OCI-LY7 (cell line): ENCODE results near the gene UBAP2. TPM values are rescaled to one million over a fixed set of nuclear protein-coding genes. Genes with fewer than 3 reads are reported as not detected.

Source experiments
- BruUV-seq: library from RNA; stranded (reverse); fragments of 400-500 nt; replicated peaks from 2 replicates; lab custom pipeline; 2021; lab: Mats Ljungman, UMichigan
- CTCF ChIA-PET: fragments of 300-600 bp; sonication (Branson Sonifier 250); formaldehyde crosslinking; loops from one replicate; lab custom pipeline; 2022; ENCODE audit warnings: antibody characterized with exemption; ENCODE audit not compliant: unreplicated experiment; lab: Charles Lee
- POLR2A ChIA-PET: fragments of 300-600 bp; sonication (Branson Sonifier 250); formaldehyde crosslinking; loops from one replicate; lab custom pipeline; 2022; ENCODE audit warnings: antibody characterized with exemption; lab: Charles Lee
- DNase-seq: peaks from one replicate; pipeline ENCODE4 v3.0.0-alpha.2; 2015; ENCODE audit warnings: low spot score
- H2AFZ ChIP-seq: fragments of 200-600 bp; sonication (generic), shearing (Covaris generic); 2 replicates; pipeline ENCODE4 v1.6.1; 2014; ENCODE audit warnings: mild to moderate bottlenecking, antibody characterized with exemption, low read length, moderate library complexity
- H3K27ac ChIP-seq: fragments of 200-600 bp; sonication (generic); 2 replicates; pipeline ENCODE4 v1.5.1; 2014; ENCODE audit warnings: mixed run types, low read depth, mild to moderate bottlenecking, moderate library complexity, low read length, inconsistent platforms; ENCODE audit not compliant: poor library complexity, severe bottlenecking
- H3K36me3 ChIP-seq: fragments of 200-600 bp; sonication (generic); 2 replicates; pipeline ENCODE4 v1.6.1; 2014; ENCODE audit warnings: mild to moderate bottlenecking, antibody characterized with exemption, low read length, moderate library complexity, mixed read lengths; ENCODE audit not compliant: insufficient read depth
- H3K4me1 ChIP-seq: fragments of 200-600 bp; sonication (generic); 2 replicates; pipeline ENCODE4 v1.5.1; 2014; ENCODE audit warnings: mild to moderate bottlenecking, low read length; ENCODE audit not compliant: insufficient read depth, poor library complexity, severe bottlenecking
- H3K4me2 ChIP-seq: fragments of 200-600 bp; sonication (generic); 2 replicates; pipeline ENCODE4 v1.6.1; 2014; ENCODE audit warnings: mild to moderate bottlenecking, low read length
- H3K4me3 ChIP-seq: fragments of 200-600 bp; sonication (generic); 2 replicates; pipeline ENCODE4 v1.5.1; 2014; ENCODE audit warnings: mild to moderate bottlenecking, low read depth, low read length; ENCODE audit not compliant: poor library complexity, severe bottlenecking
- H3K79me2 ChIP-seq: fragments of 200-600 bp; sonication (generic); 2 replicates; pipeline ENCODE4 v1.6.1; 2016; ENCODE audit warnings: low read depth, mild to moderate bottlenecking, low read length, moderate library complexity, mixed read lengths; ENCODE audit not compliant: insufficient read depth
- H3K9me2 ChIP-seq: fragments of 200-600 bp; sonication (generic); 2 replicates; pipeline ENCODE4 v1.6.1; 2016; ENCODE audit warnings: mild to moderate bottlenecking, low read length, mixed read lengths; ENCODE audit not compliant: insufficient read depth
- H3K9me3 ChIP-seq: fragments of 200-600 bp; sonication (generic); 2 replicates; pipeline ENCODE4 v1.6.1; 2014; ENCODE audit warnings: mild to moderate bottlenecking, mixed run types, low read length, mixed read lengths
- H4K20me1 ChIP-seq: fragments of 200-600 bp; sonication (generic); 2 replicates; pipeline ENCODE4 v1.6.1; 2014; ENCODE audit warnings: mild to moderate bottlenecking, antibody characterized with exemption, low read length, moderate library complexity, mixed read lengths; ENCODE audit not compliant: insufficient read depth
- CTCF ChIP-seq: fragments of 200-600 bp; sonication (generic); conservative IDR thresholded peaks from 2 replicates; pipeline ENCODE4 v1.5.1; 2014; ENCODE audit warnings: mild to moderate bottlenecking, antibody characterized with exemption, low read length, moderate library complexity, mixed read lengths
- EZH2phosphoT487 ChIP-seq: fragments of 200-600 bp; sonication (generic); IDR thresholded peaks from 2 replicates; pipeline ENCODE4 v1.6.1; 2018; ENCODE audit warnings: low read depth, borderline replicate concordance, mild to moderate bottlenecking, mixed run types, antibody characterized with exemption, low read length, moderate library complexity, mixed read lengths
- intact Hi-C: fragments of 100-400 bp; cut with micrococcal nuclease; formaldehyde crosslinking; loops from one replicate; pipeline ENCODE4 v1.10.0; 2022; ENCODE audit not compliant: unreplicated experiment
- total RNA-seq, 2 experiments: library from RNA; depleted of rRNA in 1 of 2; stranded (reverse); fragments of >200 nt in 1 of 2; shearing (Covaris generic) in 1 of 2; gene quantifications; 2 replicates each; pipeline ENCODE4 v1.2.3, GENCODE V29; 2014 to 2022

Gene UBAP2
- total RNA-seq, 2 experiments from 2014 or later, result 28.5 to 63.9 TPM

DNA sequence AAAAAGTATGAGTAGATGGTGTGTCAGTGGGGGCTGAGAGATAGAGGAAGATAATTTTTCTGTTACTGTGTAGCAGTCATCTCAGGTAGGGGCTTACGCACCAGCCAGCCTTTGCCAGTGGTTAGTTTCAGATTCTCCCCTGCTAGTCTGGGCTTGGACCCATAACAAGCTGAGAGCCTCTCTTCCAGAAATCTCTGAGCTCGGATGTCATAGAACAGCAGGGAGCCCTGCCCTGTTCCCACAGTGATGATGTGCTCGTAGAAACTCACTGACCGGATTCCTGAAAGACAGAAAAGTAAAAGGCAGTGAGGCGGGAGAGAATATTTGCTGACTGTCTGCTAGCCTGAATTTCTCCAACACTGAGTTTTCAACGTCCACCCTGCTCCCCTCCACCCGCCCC is 40.6 kb upstream of the UBAP2 start:
- CTCF ChIA-PET, result no interaction called here
- peaks cover 70% of the 10 kb centered on the region for H3K36me3 ChIP-seq

DNA sequence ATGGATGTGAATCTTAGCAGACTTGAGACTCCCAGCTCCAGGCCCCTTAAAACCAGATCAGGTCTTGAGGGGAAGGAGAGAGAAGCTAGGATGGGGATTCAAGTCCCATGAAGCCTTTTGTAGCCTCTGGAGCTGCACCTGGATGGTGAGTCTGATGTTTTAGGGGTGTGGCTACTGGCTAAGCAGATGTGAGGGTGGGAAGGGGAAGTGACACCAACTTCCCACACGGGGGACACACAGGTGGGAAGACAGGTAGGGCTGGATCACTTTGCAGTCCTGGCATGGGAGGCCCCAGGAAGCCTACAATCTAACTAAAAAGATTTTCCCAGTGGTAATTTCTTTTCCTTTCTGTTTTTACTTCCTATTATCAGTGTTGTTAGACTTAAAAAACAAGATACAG is 38.7 kb upstream of the UBAP2 start:
- no peak for TF ChIP-seq CTCF
- no peak for TF ChIP-seq EZH2phosphoT487
- H3K79me2 ChIP-seq, result no peaks in the 10 kb centered on the region
- no peaks in the 10 kb centered on the region for H3K9me3 ChIP-seq
- H3K9me2 ChIP-seq, result no peaks in the 10 kb centered on the region
- H3K4me2 ChIP-seq, result peak overlapping the region; percentile 8; the same call in 1 of the 2 replicates
- CTCF ChIA-PET, result no interaction called here
- DNase-seq, result peak; percentile 35
- no peak overlapping the region for H3K4me3 ChIP-seq
- no peaks in the 10 kb centered on the region for H4K20me1 ChIP-seq
- POLR2A ChIA-PET, result no interaction called here
- H2AFZ ChIP-seq, result no peak overlapping the region
- TSS peak; percentile 71 for BruUV-seq
- no peak overlapping the region for H3K27ac ChIP-seq
- intact Hi-C loops, result no loop called here
- H3K4me1 ChIP-seq, result peaks cover 27% of the 10 kb centered on the region
- peaks cover 53% of the 10 kb centered on the region for H3K36me3 ChIP-seq

More for the DNA sequence above, 40.6 kb upstream of the UBAP2 start:
- Histone ChIP-seq H4K20me1 (no peaks in the 10 kb centered on the region), H3K79me2 (no peaks in the 10 kb centered on the region), H3K4me3 (no peak overlapping the region), H3K4me1 (peaks cover 16% of the 10 kb centered on the region), H3K9me2 (no peaks in the 10 kb centered on the region), H3K9me3 (no peaks in the 10 kb centered on the region), H3K4me2 (no peak overlapping the region), H2AFZ (no peak overlapping the region), H3K27ac (no peak overlapping the region)
- intact Hi-C loops, result no loop called here
- TF ChIP-seq EZH2phosphoT487, result no peak
- TF ChIP-seq CTCF, result no peak
- POLR2A ChIA-PET, result interaction anchor here (0.8 kb wide), 1 partner anchor 34 kb away, joined by 3 read pairs; no protein-coding TSS in a partner anchor
- no TSS peak for BruUV-seq
- DNase-seq, result no peak

DNA sequence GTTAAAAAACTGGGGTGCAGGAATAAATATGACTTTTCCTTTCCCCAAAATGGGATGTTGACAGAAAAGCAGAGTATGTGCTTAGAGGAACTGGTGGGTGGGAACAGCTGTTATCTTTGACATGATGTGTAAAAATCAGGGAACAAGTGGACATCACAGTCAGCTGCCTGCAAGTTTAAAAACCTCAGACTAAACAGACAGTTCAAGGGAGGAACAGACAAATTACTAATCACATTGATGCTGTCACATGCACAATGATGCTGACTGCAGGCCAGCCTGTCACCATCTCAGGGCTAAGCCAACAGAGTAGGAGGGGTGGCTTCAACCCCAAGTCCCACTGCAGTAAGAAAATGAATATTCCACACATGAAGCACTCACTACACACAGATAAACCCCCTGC is 38.2 kb upstream of the UBAP2 start:
- no peaks in the 10 kb centered on the region for H3K79me2 ChIP-seq
- H3K27ac ChIP-seq, result no peak overlapping the region
- no peaks in the 10 kb centered on the region for H3K9me2 ChIP-seq
- ChIA-PET CTCF (no interaction called here), POLR2A (no interaction called here)
- TF ChIP-seq EZH2phosphoT487 (no peak), CTCF (no peak)
- no peak for DNase-seq
- H3K4me2 ChIP-seq, result 0 out of 2 replicates have a peak overlapping the region, but pooled peaks have one; percentile 8
- H2AFZ ChIP-seq, result no peak overlapping the region
- H3K9me3 ChIP-seq, result no peaks in the 10 kb centered on the region
- no peaks in the 10 kb centered on the region for H4K20me1 ChIP-seq
- no TSS peak for BruUV-seq
- peaks cover 23% of the 10 kb centered on the region for H3K4me1 ChIP-seq
- H3K4me3 ChIP-seq, result no peak overlapping the region
- H3K36me3 ChIP-seq, result peaks cover 48% of the 10 kb centered on the region
- intact Hi-C loops, result no loop called here
